ENCODE measurements around the gene DUSP9.
"Not testable (repeated sequence)": the region's sequence is repeated elsewhere in the genome, so short reads cannot be mapped to it uniquely, and the experiment has no call there.

DUSP9 gene

GRCh38 chrX:153673428-153674218 lies 26.6 kb downstream of the DUSP9 start, which contains the start of gene PNCK:
TSS of gene PNCK (minus strand) at chrX:153673813. CDS start at chrX:153673076, 737 bp downstream.
- DNase-seq: no peak

GRCh38 chrX:153674219-153674851 lies 27.3 kb downstream of the DUSP9 start:
- no peak for DNase-seq

DNA sequence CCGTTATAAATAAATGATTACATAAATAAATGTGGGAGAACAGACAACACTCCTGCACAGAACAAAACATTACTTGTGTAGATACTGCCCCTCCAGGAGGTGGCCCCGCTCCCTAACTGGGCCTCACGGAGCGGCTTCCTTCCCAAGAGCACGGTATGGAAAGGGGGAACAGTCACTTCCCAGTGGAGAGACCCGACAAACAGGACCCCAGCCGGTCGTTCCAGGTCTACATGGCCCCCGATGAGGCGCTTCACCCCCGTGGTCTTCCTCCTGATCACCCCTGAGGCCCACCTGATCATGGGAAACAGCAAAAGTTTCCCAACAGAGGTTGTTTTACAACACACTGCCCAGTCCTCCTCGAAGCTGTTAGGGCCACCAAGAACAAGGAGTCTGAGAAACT lies 34.2 kb downstream of the DUSP9 start:
- no peak for DNase-seq

DNA sequence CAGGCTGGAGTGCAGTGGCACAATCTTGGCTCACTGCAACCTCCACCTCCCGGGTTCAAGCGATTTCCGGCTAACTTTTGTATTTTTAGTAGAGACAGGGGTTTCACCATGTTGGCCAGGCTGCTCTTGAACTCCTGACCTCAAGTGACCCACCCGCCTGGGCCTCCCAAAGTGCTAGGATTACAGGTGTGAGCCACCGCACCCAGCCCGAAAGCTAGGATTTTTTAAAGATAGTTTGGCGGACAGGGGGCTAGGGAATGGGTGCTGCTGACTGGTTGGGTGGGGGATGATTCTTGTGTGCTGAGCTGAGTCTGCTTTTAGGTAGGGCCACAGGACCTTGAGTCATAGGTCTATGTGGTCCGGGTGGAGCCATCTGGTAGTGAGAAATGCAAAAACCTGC lies 36.5 kb downstream of the DUSP9 start:
- DNase-seq: not testable (repeated sequence)

- no peak for DNase-seq
These were observed 37.6 kb downstream of the DUSP9 start for GRCh38 chrX:153684467-153685155.

DNA sequence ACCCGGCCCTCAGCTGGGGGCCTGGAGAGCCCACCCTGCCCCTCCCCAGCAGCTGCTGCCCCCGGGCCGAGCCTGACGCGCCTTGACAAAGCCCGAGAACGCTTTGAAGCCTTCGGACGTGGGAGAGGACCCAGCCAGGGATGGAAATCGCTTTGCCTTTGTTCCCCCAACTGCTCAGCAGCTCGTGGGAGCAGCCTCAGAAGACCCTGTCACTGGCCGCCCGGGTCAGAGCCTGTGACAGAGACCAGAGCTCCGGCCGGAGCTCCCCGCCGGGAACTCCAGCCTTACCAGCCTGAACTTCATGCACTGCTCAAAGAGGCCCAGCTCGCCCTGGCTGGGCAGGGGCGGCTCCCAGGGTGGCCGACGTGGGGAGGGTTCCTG lies 38.1 kb downstream of the DUSP9 start:
- no peak for DNase-seq

DNA sequence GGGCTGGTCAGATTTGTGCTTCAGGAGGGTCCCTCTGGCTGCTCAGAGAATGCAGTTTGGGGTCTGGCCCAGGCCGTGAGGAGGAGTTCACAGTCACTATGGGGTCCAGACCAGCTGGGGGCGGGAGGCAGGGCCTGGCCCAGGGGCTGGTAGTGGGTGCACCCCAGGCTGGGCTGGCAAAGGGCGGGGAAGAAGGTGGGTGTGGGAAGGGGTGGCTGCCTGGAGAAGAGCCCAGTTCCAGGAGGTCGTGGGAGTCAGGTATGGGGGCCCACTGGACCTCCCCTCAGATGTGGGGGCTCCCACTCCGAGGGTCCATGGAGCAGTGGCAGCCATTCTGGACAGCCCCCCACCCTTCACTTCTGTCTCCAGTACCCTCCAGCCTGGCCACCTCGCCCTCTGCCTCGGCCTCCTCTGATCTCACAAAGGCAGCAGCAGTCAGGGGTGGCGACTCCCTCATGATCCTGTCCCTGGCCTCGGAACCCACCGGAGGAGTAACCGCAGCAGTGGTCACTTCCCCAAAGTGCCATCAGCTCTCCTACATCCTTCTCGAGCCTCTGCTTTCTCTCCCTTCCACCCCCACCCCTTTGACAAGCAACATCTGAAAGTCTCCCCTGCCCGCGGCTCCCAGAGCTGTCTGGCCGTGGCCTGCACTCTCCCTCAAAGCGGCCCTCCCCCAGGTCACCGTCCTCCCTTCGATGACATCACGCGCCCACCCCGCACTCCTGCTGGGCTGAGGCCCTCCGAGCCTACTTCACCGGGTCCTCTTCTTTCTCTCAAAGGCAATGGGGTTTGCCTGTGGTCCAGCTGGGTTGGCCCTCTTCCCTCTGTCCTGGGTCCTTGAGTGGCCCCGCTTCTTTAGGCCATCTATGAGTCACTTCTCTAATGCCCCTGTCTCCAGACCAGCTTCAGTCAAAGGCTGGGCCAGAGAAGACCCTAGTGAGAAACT lies 39.0 kb downstream of the DUSP9 start:
- DNase-seq: no peak

DNA sequence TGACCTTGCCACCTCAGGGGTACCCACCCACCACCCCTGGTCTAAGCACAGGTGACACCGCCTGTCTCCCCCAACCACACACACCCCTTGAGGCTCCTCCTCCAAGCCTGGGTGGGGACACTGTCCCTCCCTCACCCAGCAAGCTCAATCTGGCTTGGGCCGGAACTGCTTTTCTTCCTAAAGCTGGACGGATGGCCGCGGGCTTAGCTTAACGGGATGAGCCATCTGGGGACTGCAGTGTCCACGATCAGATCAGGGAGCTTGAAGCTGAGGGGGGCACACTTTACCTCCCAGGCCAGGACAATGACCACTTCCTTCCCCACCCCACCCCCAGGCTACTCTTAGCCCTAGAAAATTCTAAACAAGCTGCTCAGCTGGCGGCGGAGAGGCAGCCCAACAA lies 39.7 kb downstream of the DUSP9 start:
- no peak for DNase-seq

- no peak for DNase-seq
These were observed 40.4 kb downstream of the DUSP9 start, which contains the start of gene SLC6A8 for GRCh38 chrX:153687121-153688039. TSS of gene SLC6A8 (plus strand) at chrX:153687926. CDS start at chrX:153688575, 649 bp downstream.

DNA sequence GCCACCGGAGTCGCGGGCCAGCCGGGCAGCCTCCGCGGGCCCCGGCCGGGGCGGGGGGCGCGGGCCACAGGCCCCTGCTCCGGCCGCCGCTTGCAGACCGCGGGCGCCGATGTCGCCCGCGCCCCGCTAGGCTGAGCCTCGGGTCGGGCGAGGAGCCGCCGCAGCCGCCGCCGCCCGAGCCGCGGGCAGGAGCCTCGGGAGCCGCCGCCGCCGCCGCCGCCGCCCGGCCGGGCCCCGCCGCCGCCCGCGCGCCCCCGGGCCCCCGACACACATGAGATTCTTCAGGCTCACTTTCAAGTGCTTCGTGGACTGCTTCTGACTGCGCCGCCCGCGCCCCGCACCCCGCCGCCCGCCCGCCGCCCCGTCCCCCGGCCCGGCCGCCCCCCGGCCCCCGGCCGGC lies 41.1 kb downstream of the DUSP9 start:
- DNase-seq: no peak

DNA sequence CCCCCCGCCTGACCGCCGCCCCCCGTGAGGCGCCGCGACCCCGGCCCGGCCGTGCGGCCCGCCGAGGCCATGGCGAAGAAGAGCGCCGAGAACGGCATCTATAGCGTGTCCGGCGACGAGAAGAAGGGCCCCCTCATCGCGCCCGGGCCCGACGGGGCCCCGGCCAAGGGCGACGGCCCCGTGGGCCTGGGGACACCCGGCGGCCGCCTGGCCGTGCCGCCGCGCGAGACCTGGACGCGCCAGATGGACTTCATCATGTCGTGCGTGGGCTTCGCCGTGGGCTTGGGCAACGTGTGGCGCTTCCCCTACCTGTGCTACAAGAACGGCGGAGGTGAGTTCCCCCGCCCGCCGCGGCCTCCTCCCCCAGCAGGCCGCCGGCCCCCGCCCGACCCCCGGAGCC lies 41.5 kb downstream of the DUSP9 start:
- no peak for DNase-seq

DNA sequence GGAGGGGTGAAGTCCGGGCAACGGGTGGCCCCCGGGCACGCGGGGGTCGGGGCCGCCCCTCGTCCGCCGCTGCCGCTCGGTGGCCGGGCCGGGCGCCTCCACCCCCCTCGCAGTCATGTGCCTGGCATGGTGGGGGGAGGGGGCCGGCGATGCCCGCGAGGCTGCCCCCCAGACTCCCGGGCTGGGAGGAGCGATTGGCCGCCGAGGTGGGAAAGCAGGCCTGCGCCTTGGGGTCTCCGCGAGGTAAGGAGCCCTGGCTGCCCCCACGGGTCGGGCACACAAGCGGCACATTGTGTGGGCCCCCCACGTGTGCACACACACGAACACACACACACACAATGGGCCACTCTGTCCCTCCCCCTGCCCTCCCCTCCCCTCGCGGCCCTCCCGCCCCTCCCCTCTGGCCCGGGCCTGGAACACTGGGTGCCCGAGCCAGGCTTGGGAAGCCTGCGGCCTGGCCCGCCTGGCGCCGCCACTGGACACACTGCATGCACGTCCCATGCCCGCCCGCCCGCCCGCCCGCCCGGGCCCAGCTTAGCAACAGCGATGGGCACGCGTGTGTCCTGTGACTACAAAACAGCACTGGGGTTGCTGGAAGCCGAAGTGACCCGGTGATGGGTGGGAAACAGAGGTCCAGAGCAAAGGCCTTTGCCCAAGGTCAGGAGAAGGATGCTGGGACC lies 42.0 kb downstream of the DUSP9 start:
- no peak for DNase-seq

GRCh38 chrX:153689654-153690465 lies 42.9 kb downstream of the DUSP9 start:
- DNase-seq: no peak

DNA sequence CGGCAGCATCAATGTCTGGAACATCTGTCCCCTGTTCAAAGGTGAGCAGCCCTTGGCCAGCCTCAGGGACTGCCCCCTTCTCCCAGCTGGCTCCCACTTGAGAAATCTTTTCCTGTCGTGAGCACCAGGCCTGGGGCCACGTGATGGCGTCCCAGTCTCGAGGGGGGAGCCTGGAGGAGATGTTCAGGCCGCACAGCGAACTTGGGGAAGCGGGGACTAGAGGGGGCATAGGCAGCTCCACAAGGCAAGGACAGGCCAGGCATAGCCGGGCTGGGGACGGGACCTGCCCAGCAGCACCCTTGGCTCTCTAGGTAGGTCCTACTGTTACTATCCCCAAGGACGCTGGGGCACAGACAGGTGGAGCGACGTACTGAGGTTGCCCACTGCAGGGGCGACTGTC lies 43.5 kb downstream of the DUSP9 start:
- no peak for DNase-seq

DNA sequence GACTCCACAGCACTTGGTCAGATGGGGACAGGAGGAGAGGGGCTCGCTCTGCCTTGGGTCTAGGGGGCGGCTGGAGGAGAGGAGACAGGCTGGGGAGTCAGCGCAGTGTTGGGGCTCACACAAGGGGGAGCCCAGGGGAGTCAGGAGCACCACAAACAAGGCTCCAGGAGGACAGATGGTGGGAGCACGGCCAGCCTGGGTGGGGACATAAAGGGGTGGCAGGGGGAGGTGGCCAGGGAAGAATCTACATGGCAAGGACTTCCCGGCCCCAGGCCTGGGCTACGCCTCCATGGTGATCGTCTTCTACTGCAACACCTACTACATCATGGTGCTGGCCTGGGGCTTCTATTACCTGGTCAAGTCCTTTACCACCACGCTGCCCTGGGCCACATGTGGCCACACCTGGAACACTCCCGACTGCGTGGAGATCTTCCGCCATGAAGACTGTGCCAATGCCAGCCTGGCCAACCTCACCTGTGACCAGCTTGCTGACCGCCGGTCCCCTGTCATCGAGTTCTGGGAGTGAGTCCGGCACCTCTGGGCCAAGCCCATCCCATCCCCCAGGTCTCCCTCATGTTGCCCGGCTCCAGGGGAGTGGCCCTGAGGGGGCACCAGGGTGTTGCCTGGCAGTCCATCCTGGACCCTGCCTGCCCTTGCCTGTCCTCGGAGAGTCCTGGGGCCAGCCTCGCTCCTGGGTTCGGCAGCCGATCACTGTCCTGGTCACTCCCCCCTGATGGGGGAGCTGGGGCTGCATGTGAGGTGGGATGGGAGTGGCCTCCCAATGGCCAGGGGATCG lies 44.2 kb downstream of the DUSP9 start:
- DNase-seq: not testable (repeated sequence)

DNA sequence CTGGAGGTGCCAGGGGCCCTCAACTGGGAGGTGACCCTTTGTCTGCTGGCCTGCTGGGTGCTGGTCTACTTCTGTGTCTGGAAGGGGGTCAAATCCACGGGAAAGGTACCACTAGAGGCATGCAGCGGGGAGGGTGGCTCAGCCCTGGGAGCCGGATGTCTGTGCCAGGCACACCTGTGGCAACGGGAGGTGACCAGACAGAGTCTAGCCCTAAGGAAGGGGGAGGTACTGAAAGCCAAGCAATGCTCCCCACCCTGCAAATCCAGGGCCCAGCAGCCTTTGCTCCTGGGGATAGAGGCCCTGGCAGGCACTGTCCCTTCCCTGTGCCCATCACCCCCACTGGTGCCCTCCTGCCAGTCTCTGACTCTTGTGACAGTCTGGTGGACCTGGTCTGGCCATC lies 45.0 kb downstream of the DUSP9 start:
- no peak for DNase-seq

- no peak for DNase-seq
These were observed 45.7 kb downstream of the DUSP9 start for GRCh38 chrX:153692611-153693156.

DNA sequence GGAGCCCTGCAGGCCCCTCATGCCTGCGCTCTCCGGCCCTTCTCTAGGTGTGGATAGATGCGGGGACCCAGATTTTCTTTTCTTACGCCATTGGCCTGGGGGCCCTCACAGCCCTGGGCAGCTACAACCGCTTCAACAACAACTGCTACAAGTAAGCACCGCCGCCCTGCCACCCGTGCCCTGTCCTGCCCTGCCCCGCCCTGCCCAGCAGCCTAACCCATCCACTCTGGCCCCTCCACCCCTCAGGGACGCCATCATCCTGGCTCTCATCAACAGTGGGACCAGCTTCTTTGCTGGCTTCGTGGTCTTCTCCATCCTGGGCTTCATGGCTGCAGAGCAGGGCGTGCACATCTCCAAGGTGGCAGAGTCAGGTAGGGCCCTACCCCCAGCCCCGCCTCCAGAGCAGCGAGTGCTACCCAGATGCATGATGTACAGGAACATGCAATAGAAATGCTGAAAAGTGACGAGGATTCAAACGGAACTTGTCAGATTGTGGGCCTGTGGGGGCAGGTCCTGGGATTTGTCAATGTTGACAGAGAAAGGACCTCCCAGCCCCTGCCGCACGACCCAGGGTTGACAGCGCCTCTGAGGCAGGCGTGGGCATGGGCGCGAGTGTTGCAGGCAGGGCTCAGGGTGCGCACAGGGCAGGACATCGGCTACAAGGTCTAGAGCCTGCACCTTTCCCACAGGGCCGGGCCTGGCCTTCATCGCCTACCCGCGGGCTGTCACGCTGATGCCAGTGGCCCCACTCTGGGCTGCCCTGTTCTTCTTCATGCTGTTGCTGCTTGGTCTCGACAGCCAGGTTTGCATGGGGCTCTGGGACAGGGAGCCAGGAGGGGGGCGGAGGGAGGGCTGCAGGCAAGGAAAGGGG lies 46.4 kb downstream of the DUSP9 start:
- no peak for DNase-seq
